Measurements from ENCODE around the gene NTMT2.
"Not testable (repeated sequence)": the region's sequence is repeated elsewhere in the genome, so short reads cannot be mapped to it uniquely, and the experiment has no call there.

The NTMT2 gene

DNA sequence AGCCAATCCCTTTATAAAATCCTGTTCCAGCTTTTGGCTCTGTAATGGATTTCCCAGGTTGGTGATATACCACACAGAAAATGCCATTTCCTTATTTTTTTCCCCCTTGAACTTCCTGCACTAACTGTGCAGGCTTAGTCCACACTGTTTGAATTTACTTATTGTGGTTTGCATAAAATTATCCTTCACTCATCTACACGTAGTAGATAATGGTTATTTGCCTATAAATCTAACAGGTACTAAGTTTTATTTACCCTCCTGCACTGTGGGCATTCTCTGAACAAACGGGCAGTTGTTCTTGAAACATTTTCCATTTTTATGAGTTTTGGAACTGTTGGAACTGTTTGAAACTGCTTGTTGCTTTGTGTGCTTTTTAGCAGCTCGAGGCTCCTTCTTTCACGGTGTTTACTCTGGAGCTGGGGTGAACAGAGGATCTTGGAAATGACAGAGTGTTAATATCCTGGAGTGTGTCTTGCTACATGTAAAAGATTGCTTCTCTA lies 48.3 kb upstream of the NTMT2 start:
- Histone ChIP-seq H3K4me3 (ENCODE audit: low read length, poor library complexity, severe bottlenecking) (peak overlapping the region; percentile 21), H3K79me2 (ENCODE audit: insufficient read depth, low read length) (no peaks in the 10 kb centered on the region), H3K9me2 (replicated peaks; ENCODE audit: low read depth, low read length) (no peaks in the 10 kb centered on the region), H3K4me2 (ENCODE audit: low read depth, low read length, poor library complexity, severe bottlenecking) (peak overlapping the region; percentile 58), H3K9ac (ENCODE audit: low read depth, low read length, poor library complexity, severe bottlenecking) (peak overlapping the region; percentile 31), H3K4me1 (ENCODE audit: insufficient read depth, low read length, poor library complexity, severe bottlenecking) (peaks cover 18% of the 10 kb centered on the region), H2AFZ (ENCODE audit: low read length) (peak overlapping the region; percentile 80), H3K27me3 (ENCODE audit: insufficient read depth, low read length, poor library complexity, severe bottlenecking) (no peaks in the 10 kb centered on the region), H3K36me3 (ENCODE audit: insufficient read depth, low read length) (no peaks in the 10 kb centered on the region), H3K9me3 (ENCODE audit: insufficient read depth, low read depth, low read length) (no peaks in the 10 kb centered on the region), H4K20me1 (ENCODE audit: insufficient read depth, low read length, poor library complexity, severe bottlenecking) (no peaks in the 10 kb centered on the region), H3F3A (ENCODE audit: low read depth) (no peaks in the 10 kb centered on the region)
- TF ChIP-seq, protein P1, sequence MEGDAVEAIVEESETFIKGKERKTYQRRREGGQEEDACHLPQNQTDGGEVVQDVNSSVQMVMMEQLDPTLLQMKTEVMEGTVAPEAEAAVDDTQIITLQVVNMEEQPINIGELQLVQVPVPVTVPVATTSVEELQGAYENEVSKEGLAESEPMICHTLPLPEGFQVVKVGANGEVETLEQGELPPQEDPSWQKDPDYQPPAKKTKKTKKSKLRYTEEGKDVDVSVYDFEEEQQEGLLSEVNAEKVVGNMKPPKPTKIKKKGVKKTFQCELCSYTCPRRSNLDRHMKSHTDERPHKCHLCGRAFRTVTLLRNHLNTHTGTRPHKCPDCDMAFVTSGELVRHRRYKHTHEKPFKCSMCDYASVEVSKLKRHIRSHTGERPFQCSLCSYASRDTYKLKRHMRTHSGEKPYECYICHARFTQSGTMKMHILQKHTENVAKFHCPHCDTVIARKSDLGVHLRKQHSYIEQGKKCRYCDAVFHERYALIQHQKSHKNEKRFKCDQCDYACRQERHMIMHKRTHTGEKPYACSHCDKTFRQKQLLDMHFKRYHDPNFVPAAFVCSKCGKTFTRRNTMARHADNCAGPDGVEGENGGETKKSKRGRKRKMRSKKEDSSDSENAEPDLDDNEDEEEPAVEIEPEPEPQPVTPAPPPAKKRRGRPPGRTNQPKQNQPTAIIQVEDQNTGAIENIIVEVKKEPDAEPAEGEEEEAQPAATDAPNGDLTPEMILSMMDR (conservative IDR thresholded peaks at IDR 0.05; ENCODE audit: low read length), result no peak
- no peak for TF ChIP-seq EZH2phosphoT487 (IDR thresholded peaks at IDR 0.05; ENCODE audit: borderline replicate concordance)

DNA sequence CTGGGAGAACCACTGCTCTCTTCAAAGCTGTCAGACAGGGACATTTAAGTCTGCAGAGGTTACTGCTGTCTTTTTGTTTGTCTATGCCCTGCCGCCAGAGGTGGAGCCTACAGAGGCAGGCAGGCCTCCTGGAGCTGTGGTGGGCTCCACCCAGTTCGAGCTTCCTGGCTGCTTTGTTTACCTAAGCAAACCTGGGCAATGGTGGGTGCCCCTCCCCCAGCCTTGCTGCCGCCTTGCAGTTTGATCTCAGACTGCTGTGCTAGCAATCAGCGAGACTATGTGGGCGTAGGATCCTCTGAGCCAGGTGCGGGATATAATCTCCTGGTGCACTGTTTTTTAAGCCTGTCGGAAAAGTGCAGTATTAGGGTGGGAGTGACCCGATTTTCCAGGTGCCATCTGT lies 32.6 kb upstream of the NTMT2 start:
- H3F3A ChIP-seq (ENCODE audit: low read depth); H3K79me2 ChIP-seq (ENCODE audit: insufficient read depth, low read length); H3K9me2 ChIP-seq (replicated peaks; ENCODE audit: low read depth, low read length); H3K4me3 ChIP-seq (ENCODE audit: low read length, poor library complexity, severe bottlenecking); H3K4me2 ChIP-seq (ENCODE audit: low read depth, low read length, poor library complexity, severe bottlenecking); H4K20me1 ChIP-seq (ENCODE audit: insufficient read depth, low read length, poor library complexity, severe bottlenecking); H3K9ac ChIP-seq (ENCODE audit: low read depth, low read length, poor library complexity, severe bottlenecking); H3K9me3 ChIP-seq (ENCODE audit: insufficient read depth, low read depth, low read length); H2AFZ ChIP-seq (ENCODE audit: low read length); H3K27me3 ChIP-seq (ENCODE audit: insufficient read depth, low read length, poor library complexity, severe bottlenecking); H3K36me3 ChIP-seq (ENCODE audit: insufficient read depth, low read length); H3K4me1 ChIP-seq (ENCODE audit: insufficient read depth, low read length, poor library complexity, severe bottlenecking): not testable (repeated sequence)

DNA sequence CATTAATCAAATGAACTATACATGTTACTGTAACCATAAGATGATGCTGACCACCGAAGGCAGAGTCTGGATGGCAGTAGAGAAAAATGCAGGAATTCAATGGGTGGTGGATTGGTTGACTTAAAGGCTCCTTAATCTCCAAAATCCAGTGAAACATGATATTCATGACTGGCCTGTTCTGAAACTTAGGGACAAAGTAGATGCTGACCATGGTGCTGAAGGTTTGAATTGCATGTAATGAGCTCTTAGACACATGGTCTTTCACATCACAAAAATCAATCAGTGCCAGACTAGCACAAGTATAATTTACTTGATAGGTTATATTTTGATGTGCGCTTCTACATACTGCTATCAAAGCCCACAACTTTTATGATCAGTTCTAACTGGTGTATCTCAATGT lies 30.9 kb upstream of the NTMT2 start:
- Histone ChIP-seq H3K36me3 (ENCODE audit: insufficient read depth, low read length) (no peaks in the 10 kb centered on the region), H3K9ac (ENCODE audit: low read depth, low read length, poor library complexity, severe bottlenecking) (no peak overlapping the region), H4K20me1 (ENCODE audit: insufficient read depth, low read length, poor library complexity, severe bottlenecking) (no peaks in the 10 kb centered on the region), H3K9me2 (replicated peaks; ENCODE audit: low read depth, low read length) (no peaks in the 10 kb centered on the region), H3K79me2 (ENCODE audit: insufficient read depth, low read length) (no peaks in the 10 kb centered on the region), H3K4me3 (ENCODE audit: low read length, poor library complexity, severe bottlenecking) (no peak overlapping the region), H3F3A (ENCODE audit: low read depth) (no peaks in the 10 kb centered on the region), H3K9me3 (ENCODE audit: insufficient read depth, low read depth, low read length) (no peaks in the 10 kb centered on the region), H2AFZ (ENCODE audit: low read length) (no peak overlapping the region), H3K4me1 (ENCODE audit: insufficient read depth, low read length, poor library complexity, severe bottlenecking) (no peaks in the 10 kb centered on the region), H3K4me2 (ENCODE audit: low read depth, low read length, poor library complexity, severe bottlenecking) (no peak overlapping the region), H3K27me3 (ENCODE audit: insufficient read depth, low read length, poor library complexity, severe bottlenecking) (no peaks in the 10 kb centered on the region)
- TF ChIP-seq, protein P1 (conservative IDR thresholded peaks at IDR 0.05; ENCODE audit: low read length), result no peak
- TF ChIP-seq EZH2phosphoT487 (IDR thresholded peaks at IDR 0.05; ENCODE audit: borderline replicate concordance), result no peak

DNA sequence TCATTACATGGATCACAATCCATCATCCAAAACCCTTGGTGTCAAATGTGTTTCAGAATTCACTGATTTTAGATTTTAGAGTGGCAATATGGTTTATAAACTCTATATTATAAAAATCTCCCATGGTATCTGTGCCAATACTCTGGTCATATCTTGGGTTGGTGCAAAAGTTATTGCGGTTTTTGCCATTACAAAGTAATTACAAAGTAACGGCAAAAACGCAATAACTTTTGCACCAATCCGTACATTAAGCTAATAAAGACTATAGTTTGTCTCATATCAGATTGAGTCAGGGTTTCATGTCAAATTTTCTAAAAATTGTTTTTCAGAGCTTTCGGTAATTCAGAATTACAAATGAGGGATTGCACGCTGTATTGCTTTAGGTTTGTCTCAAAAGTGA lies 23.4 kb upstream of the NTMT2 start:
- H3K9me2 ChIP-seq (replicated peaks; ENCODE audit: low read depth, low read length), result no peaks in the 10 kb centered on the region
- no peaks in the 10 kb centered on the region for H3K9me3 ChIP-seq (ENCODE audit: insufficient read depth, low read depth, low read length)
- no peaks in the 10 kb centered on the region for H3K27me3 ChIP-seq (ENCODE audit: insufficient read depth, low read length, poor library complexity, severe bottlenecking)
- no peak overlapping the region for H3K9ac ChIP-seq (ENCODE audit: low read depth, low read length, poor library complexity, severe bottlenecking)
- no peaks in the 10 kb centered on the region for H4K20me1 ChIP-seq (ENCODE audit: insufficient read depth, low read length, poor library complexity, severe bottlenecking)
- TF ChIP-seq, protein P1 (conservative IDR thresholded peaks at IDR 0.05; ENCODE audit: low read length), result no peak
- no peak for TF ChIP-seq EZH2phosphoT487 (IDR thresholded peaks at IDR 0.05; ENCODE audit: borderline replicate concordance)
- peaks cover 9% of the 10 kb centered on the region for H3K4me1 ChIP-seq (ENCODE audit: insufficient read depth, low read length, poor library complexity, severe bottlenecking)
- H3K4me2 ChIP-seq (ENCODE audit: low read depth, low read length, poor library complexity, severe bottlenecking), result no peak overlapping the region
- H2AFZ ChIP-seq (ENCODE audit: low read length), result no peak overlapping the region
- H3K36me3 ChIP-seq (ENCODE audit: insufficient read depth, low read length), result no peaks in the 10 kb centered on the region
- H3K4me3 ChIP-seq (ENCODE audit: low read length, poor library complexity, severe bottlenecking), result no peak overlapping the region
- H3K79me2 ChIP-seq (ENCODE audit: insufficient read depth, low read length), result no peaks in the 10 kb centered on the region
- no peaks in the 10 kb centered on the region for H3F3A ChIP-seq (ENCODE audit: low read depth)

All from Loucy (cell line).